Effector CD8-positive, alpha-beta T cell (primary cell): ENCODE data around the gene LRRC17.
"Not testable (repeated sequence)": the region's sequence is repeated elsewhere in the genome, so short reads cannot be mapped to it uniquely, and the experiment has no call there.

ENCODE experiments used
- DNase-seq: peaks from one replicate; lab custom pipeline; 2025; lab: John Stamatoyannopoulos, UW

The LRRC17 gene

GRCh38 chr7:102897211-102897631, 15.6 kb upstream of the LRRC17 start:
- DNase-seq = no peak

GRCh38 chr7:102897856-102898531, 14.8 kb upstream of the LRRC17 start:
- no peak for DNase-seq

DNA sequence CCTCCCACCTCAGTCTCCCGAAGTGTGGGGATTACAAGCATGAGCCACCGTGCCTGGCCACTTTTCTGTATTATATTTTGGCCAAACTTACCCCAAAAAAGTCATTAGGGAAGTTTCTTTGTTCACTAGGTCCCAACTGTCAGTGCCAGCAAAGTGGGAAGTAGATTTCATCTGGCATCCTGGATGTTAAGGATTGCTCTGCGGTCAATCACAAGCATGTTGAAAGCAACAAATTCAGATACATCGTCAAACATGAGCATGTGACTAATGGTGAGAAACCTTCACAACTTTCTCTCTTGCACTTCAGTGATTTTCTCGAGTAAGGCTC, 14.3 kb upstream of the LRRC17 start:
- DNase-seq = no peak

DNA sequence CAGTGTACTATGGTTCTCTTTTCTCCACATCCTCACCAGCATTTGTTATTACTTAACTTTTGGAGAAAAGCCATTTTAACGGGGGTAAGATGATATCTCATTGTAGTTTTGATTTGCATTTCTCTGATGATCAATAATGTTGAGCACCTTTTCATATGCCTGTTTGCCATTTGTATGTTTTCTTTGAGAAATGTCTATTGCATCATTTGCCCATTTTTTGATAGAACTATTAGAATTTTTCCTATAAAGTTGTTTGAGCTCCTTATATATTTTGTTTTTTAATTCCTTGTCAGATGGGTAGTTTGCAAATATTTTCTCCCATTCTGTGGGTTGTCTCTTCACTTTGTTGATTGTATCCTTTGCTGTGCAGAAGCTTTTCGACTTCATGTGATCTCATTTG, 10.7 kb upstream of the LRRC17 start:
- DNase-seq = not testable (repeated sequence)

GRCh38 chr7:102903576-102903975, 9.2 kb upstream of the LRRC17 start:
- DNase-seq = not testable (repeated sequence)

GRCh38 chr7:102908676-102909075, 4.1 kb upstream of the LRRC17 start:
- DNase-seq = no peak

GRCh38 chr7:102913826-102914225, 1.0 kb downstream of the LRRC17 start:
- no peak for DNase-seq

DNA sequence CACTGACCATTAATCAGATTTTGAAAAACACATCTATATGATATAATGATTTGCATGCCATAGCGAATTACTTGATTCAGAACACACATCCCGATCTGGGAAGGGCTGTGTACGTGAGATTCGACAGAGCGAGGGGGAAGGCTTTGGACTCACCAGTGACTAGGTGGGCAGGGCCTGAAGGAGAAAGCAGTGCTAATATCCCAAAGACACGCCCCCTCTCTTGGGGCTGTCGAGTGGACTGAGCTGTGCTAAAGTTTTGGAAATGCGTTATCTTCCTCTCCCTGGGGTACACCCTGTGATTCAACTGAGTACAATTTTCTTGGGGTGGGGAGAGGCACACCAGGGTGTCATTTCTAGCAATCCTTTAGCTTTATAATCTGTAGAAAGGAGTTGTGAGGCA, 1.8 kb downstream of the LRRC17 start:
- DNase-seq = no peak

- no peak for DNase-seq
Observed at GRCh38 chr7:102916426-102916825, 3.6 kb downstream of the LRRC17 start.

DNA sequence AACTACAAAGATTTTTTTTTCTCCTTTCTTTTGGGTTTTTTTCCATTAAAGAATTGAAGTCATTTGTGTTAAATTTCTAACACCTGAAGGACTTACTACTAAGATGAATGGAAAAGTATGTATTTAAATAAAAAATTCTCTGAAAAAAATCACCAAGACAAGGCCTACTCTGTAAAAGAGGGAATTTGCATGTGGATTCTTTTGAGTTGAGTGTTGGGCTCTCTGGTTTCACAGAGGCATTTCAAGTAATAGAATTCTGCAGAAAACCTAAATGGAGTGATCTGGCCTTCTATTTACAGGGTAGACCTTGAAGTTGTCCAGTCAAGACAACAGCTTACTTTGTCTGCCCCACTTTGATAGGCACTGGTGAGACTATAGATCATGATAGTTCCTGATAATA, 4.1 kb downstream of the LRRC17 start:
- DNase-seq = no peak

GRCh38 chr7:102917436-102918353, 4.9 kb downstream of the LRRC17 start:
- no peak for DNase-seq

DNA sequence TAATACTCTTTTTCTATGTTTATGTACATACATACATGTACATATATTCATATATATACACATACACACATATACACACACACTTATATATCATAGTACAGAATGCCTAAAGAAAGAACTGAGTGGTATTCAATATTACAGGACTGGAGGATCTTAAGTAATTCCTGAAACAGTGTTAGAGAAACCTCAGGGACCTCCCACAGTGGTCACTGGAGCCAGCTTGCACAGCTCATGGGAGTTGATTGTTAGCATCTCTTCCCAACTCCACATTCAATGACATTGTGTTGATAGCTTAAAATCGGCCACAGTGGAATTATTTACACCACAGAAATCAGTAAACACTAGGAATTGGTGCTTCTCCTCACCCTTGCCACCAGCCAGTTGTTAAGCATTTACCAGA, 6.0 kb downstream of the LRRC17 start:
- no peak for DNase-seq

- no peak for DNase-seq
Observed at GRCh38 chr7:102925976-102926782, 13.4 kb downstream of the LRRC17 start.

DNA sequence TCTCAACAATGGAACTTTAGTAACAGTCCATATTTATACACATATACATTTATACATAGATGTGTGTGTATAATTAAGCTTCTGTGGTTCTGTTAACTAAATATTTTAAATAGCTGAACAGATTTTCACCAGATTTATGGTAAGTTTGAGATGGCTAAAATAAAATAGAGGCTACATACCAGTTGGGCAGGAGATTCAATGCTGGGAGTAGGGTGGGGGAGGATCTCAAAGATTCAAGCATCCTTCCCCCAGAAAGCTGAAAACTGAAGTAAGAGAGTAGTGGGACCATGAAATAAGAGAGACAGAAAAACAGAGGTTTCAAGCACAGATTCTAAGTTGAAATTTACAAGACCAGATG, 14.0 kb downstream of the LRRC17 start:
- no peak for DNase-seq

DNA sequence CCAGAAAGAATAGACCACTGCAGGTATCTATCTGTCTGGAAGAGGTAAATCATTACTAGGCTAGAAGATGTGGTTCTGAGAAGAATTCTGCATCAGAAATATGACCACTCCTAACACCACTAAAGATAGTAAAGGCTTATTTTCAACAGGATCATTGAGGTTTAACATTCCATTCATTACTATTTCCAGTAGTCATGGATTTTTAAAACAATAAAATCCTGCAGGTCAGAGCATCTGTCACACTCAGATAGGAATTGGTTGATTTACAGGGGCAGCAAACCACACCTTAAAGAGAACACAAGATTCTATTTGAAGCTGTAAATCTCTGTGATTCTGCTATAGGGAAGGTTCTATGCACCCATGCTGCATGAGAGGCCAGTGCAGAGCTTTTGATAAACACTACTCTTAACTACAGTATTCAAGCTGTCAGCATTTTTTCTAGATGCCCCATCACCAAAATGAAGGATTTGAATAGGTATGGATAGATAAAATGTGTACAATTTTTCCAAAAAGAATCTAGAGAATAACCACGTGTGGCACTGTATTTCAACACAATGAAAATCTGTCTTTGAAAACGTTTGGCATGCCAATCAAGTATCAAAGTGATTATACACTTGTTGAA, 14.6 kb downstream of the LRRC17 start:
- DNase-seq = no peak

- DNase-seq = no peak
Observed at GRCh38 chr7:102931757-102932156, 19.0 kb downstream of the LRRC17 start.

DNA sequence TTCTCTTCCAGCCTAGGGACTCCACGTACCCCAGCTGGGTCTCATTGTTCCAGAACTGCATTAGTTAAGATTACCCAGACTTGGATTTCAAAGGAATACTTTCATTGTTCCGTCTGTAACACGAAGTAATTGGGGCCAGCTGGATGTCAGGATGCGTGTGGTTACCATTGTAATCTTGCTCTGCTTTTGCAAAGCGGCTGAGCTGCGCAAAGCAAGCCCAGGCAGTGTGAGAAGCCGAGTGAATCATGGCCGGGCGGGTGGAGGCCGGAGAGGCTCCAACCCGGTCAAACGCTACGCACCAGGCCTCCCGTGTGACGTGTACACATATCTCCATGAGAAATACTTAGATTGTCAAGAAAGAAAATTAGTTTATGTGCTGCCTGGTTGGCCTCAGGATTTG, 21.0 kb downstream of the LRRC17 start:
- DNase-seq = no peak

DNA sequence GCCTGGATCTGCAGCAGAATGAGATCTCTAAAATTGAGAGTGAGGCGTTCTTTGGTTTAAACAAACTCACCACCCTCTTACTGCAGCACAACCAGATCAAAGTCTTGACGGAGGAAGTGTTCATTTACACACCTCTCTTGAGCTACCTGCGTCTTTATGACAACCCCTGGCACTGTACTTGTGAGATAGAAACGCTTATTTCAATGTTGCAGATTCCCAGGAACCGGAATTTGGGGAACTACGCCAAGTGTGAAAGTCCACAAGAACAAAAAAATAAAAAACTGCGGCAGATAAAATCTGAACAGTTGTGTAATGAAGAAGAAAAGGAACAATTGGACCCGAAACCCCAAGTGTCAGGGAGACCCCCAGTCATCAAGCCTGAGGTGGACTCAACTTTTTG, 21.4 kb downstream of the LRRC17 start:
- DNase-seq = no peak

GRCh38 chr7:102934701-102935100, 21.9 kb downstream of the LRRC17 start:
- no peak for DNase-seq

GRCh38 chr7:102935450-102936115, 22.8 kb downstream of the LRRC17 start:
- no peak for DNase-seq

- no peak for DNase-seq
Observed at GRCh38 chr7:102938679-102939078, 25.9 kb downstream of the LRRC17 start.
